ENCODE data around the gene PTPRA. TPM values are rescaled to one million over a fixed set of nuclear protein-coding genes. Genes with fewer than 3 reads are reported as not detected.
"Not testable (repeated sequence)": the region's sequence is repeated elsewhere in the genome, so short reads cannot be mapped to it uniquely, and the experiment has no call there.

PTPRA gene
- total RNA-seq, 1 experiment from 2014 or later, result 30.2 TPM

GRCh38 chr20:3043322-3043721 lies 170.0 kb downstream of the PTPRA start, which contains the start of gene GNRH2:
Gene GNRH2 (plus strand): TSS chr20:3043622. CDS start chr20:3044415, 793 bp downstream.
- no peak for DNase-seq (ENCODE audit: low spot score)

- DNase-seq (ENCODE audit: low spot score), result no peak
Measured at GRCh38 chr20:3044336-3044965, 171.2 kb downstream of the PTPRA start.

GRCh38 chr20:3045042-3045815 lies 171.9 kb downstream of the PTPRA start:
- DNase-seq (ENCODE audit: low spot score), result peak; percentile 49

GRCh38 chr20:3045816-3046676 lies 172.8 kb downstream of the PTPRA start, which contains the start of gene MRPS26:
Gene MRPS26 (plus strand): TSS chr20:3046052. CDS start chr20:3046069, 17 bp downstream.
- peak; percentile 63 for DNase-seq (ENCODE audit: low spot score)

GRCh38 chr20:3046677-3047462 lies 173.6 kb downstream of the PTPRA start:
- DNase-seq (ENCODE audit: low spot score), result peak; percentile 19

GRCh38 chr20:3047486-3048419 lies 174.5 kb downstream of the PTPRA start:
- no peak for DNase-seq (ENCODE audit: low spot score)

GRCh38 chr20:3051385-3052019 lies 178.2 kb downstream of the PTPRA start:
- DNase-seq (ENCODE audit: low spot score), result no peak

GRCh38 chr20:3059489-3059888 lies 186.2 kb downstream of the PTPRA start:
- no peak for DNase-seq (ENCODE audit: low spot score)

GRCh38 chr20:3064119-3064518 lies 190.8 kb downstream of the PTPRA start:
- DNase-seq (ENCODE audit: low spot score), result not testable (repeated sequence)

- no peak for DNase-seq (ENCODE audit: low spot score)
Measured at GRCh38 chr20:3067139-3068014, 194.1 kb downstream of the PTPRA start.

- DNase-seq (ENCODE audit: low spot score), result no peak
Measured at GRCh38 chr20:3068075-3068474, 194.8 kb downstream of the PTPRA start.

- DNase-seq (ENCODE audit: low spot score), result peak; percentile 58
Measured at GRCh38 chr20:3068986-3069900, 196.0 kb downstream of the PTPRA start.

- DNase-seq (ENCODE audit: low spot score), result no peak
Measured at GRCh38 chr20:3070725-3071124, 197.4 kb downstream of the PTPRA start.

GRCh38 chr20:3071266-3071609 lies 198.0 kb downstream of the PTPRA start:
- no peak for DNase-seq (ENCODE audit: low spot score)

- no peak for DNase-seq (ENCODE audit: low spot score)
Measured at GRCh38 chr20:3071610-3072529, 198.6 kb downstream of the PTPRA start, which contains the start of gene OXT. Gene OXT (plus strand): TSS chr20:3071620. CDS start chr20:3071656, 36 bp downstream.

GRCh38 chr20:3072530-3073250 lies 199.4 kb downstream of the PTPRA start:
- no peak for DNase-seq (ENCODE audit: low spot score)

All from A172 (cell line).